ENCODE data around the gene PLEKHG4B. TPM values are rescaled to one million over a fixed set of nuclear protein-coding genes. Genes with fewer than 3 reads are reported as not detected.
"Not testable (repeated sequence)": the region's sequence is repeated elsewhere in the genome, so short reads cannot be mapped to it uniquely, and the experiment has no call there.

Gene PLEKHG4B
- total RNA-seq, 1 donor from 2014 or later = not detected

GRCh38 chr5:163841-164240 lies 71.9 kb downstream of the PLEKHG4B start:
- TF ChIP-seq CTCF (IDR thresholded peaks at IDR 0.05; ENCODE audit: insufficient read depth, low read length, severe bottlenecking) = no peak
- FAIRE-seq = no peak
- no peak for DNase-seq (ENCODE audit: low read depth)
- no peaks in the 10 kb centered on the region for H3K36me3 ChIP-seq (ENCODE audit: control insufficient read depth, insufficient read depth, low read length)
- no peaks in the 10 kb centered on the region for H3K27me3 ChIP-seq (ENCODE audit: control insufficient read depth, insufficient read depth, low read length)
- H3K4me3 ChIP-seq (ENCODE audit: low read depth, low read length) = no peak overlapping the region

GRCh38 chr5:164244-164643 lies 72.3 kb downstream of the PLEKHG4B start:
- TF ChIP-seq CTCF (IDR thresholded peaks at IDR 0.05; ENCODE audit: insufficient read depth, low read length, severe bottlenecking) = no peak
- no peak for DNase-seq (ENCODE audit: low read depth)
- Histone ChIP-seq H3K36me3 (ENCODE audit: control insufficient read depth, insufficient read depth, low read length) (no peaks in the 10 kb centered on the region), H3K4me3 (ENCODE audit: low read depth, low read length) (no peak overlapping the region), H3K27me3 (ENCODE audit: control insufficient read depth, insufficient read depth, low read length) (no peaks in the 10 kb centered on the region)
- no peak for FAIRE-seq

DNA sequence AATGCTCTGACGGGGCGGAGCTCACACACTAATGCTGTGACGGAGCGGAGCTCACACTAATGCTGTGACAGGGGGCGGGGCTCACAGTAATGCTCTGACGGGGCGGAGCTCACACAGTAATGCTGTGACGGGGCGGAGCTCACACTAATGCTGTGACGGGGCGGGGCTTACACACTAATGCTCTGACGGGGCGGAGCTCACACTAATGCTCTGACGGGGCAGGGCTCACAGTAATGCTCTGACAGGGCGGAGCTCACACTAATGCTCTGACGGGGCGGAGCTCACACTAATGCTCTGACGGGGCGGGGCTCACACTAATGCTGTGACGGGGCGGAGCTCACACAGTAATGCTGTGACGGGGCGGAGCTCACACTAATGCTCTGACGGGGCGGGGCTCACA lies 72.8 kb downstream of the PLEKHG4B start:
- H3K36me3 ChIP-seq (ENCODE audit: control insufficient read depth, insufficient read depth, low read length); H3K27me3 ChIP-seq (ENCODE audit: control insufficient read depth, insufficient read depth, low read length); FAIRE-seq; H3K4me3 ChIP-seq (ENCODE audit: low read depth, low read length); DNase-seq (ENCODE audit: low read depth): not testable (repeated sequence)

DNA sequence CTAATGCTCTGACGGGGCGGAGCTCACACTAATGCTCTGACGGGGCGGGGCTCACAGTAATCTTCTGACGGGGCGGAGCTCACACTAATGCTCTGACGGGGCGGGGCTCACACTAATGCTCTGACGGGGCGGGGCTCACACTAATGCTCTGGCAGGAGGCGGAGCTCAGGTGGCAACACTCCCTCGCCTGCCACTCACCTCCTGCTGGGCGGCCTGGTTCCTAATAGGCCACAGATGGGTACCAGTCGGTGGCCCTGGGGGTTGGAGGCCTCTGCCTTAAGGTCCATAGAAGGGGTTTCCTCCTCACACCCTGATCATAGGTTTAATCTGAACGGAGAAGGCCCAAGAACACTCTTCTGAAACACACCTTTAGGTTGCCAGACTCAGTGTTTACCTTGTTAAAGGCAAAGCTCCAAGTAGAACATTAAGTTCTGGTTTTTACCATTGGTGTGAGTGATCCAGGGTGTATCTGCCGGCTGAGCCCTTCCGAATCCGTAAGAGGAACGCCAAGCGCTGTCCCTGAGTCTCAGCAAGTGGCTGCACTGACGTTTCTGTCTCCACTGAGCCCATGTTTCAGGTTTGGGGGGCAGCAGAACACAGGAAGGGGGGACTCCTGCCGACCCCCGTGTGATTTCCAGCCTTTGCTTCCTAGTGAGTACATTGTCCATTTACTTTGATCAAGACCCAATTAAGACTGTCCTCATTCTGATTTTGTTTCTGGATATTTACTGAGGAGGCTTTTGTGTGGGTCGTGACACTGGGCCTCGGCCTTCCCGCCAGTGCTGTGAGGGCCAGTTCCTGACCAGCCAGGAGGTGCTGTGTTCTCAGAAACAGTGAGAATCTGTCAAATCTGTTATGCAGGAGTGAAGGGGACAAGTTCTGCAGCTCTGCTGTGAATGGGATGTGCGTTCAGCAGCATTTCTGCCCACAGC lies 74.7 kb downstream of the PLEKHG4B start:
- TF ChIP-seq CTCF (IDR thresholded peaks at IDR 0.05; ENCODE audit: insufficient read depth, low read length, severe bottlenecking) = no peak
- DNase-seq (ENCODE audit: low read depth) (no peak), FAIRE-seq (no peak)
- Histone ChIP-seq H3K27me3 (ENCODE audit: control insufficient read depth, insufficient read depth, low read length) (no peaks in the 10 kb centered on the region), H3K4me3 (ENCODE audit: low read depth, low read length) (no peak overlapping the region), H3K36me3 (ENCODE audit: control insufficient read depth, insufficient read depth, low read length) (no peaks in the 10 kb centered on the region)

DNA sequence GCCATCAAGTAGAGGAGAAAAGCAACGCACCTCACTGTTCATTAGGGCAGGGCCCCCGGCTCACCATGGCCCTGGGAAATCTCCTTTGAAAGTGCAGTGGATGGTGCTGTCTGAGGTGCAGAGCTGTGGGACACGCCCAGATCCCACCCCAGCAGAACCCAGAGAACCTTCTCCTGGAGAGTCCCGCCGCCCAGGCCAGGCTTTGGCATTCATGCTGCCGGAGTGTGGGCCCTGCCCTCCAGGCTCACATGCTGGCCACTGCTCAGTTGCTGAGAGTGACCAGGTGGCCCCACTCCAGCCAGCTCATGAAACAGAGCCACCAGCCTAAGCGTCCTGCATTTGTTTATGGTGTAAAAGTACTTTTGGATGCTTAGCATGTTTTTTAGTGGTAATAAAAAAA lies 75.5 kb downstream of the PLEKHG4B start:
- no peak for FAIRE-seq
- Histone ChIP-seq H3K36me3 (ENCODE audit: control insufficient read depth, insufficient read depth, low read length) (no peaks in the 10 kb centered on the region), H3K27me3 (ENCODE audit: control insufficient read depth, insufficient read depth, low read length) (no peaks in the 10 kb centered on the region), H3K4me3 (ENCODE audit: low read depth, low read length) (no peak overlapping the region)
- no peak for TF ChIP-seq CTCF (IDR thresholded peaks at IDR 0.05; ENCODE audit: insufficient read depth, low read length, severe bottlenecking)
- no peak for DNase-seq (ENCODE audit: low read depth)

- FAIRE-seq (no peak), DNase-seq (ENCODE audit: low read depth) (peak; percentile 30)
- TF ChIP-seq CTCF (IDR thresholded peaks at IDR 0.05; ENCODE audit: insufficient read depth, low read length, severe bottlenecking) = no peak
- no peaks in the 10 kb centered on the region for H3K27me3 ChIP-seq (ENCODE audit: control insufficient read depth, insufficient read depth, low read length)
- no peak overlapping the region for H3K4me3 ChIP-seq (ENCODE audit: low read depth, low read length)
- H3K36me3 ChIP-seq (ENCODE audit: control insufficient read depth, insufficient read depth, low read length) = no peaks in the 10 kb centered on the region
Measured at GRCh38 chr5:167982-168660, 76.2 kb downstream of the PLEKHG4B start.
